HG02678 (cell line): ENCODE measurements around the gene PPP1R7.
"Not testable (repeated sequence)": the region's sequence is repeated elsewhere in the genome, so short reads cannot be mapped to it uniquely, and the experiment has no call there.

Experiments
- ATAC-seq: cut with Tn5 transposase; IDR thresholded peaks from one replicate; pipeline ENCODE4 v1.9.1; 2021; ENCODE audit warnings: mild to moderate bottlenecking, moderate library complexity; ENCODE audit not compliant: unreplicated experiment

PPP1R7 gene

GRCh38 chr2:241191081-241191480 lies 40.8 kb downstream of the PPP1R7 start:
- ATAC-seq = no peak

GRCh38 chr2:241193271-241193670 lies 43.0 kb downstream of the PPP1R7 start:
- ATAC-seq = no peak

GRCh38 chr2:241194811-241195210 lies 44.5 kb downstream of the PPP1R7 start:
- ATAC-seq = no peak

GRCh38 chr2:241195506-241196130 lies 45.4 kb downstream of the PPP1R7 start:
- no peak for ATAC-seq

GRCh38 chr2:241197246-241197645 lies 47.0 kb downstream of the PPP1R7 start:
- ATAC-seq = not testable (repeated sequence)

GRCh38 chr2:241197947-241198346 lies 47.7 kb downstream of the PPP1R7 start:
- ATAC-seq = no peak

GRCh38 chr2:241198381-241199279 lies 48.4 kb downstream of the PPP1R7 start:
- no peak for ATAC-seq

GRCh38 chr2:241199286-241199685 lies 49.0 kb downstream of the PPP1R7 start:
- ATAC-seq = no peak

GRCh38 chr2:241199897-241200821 lies 49.9 kb downstream of the PPP1R7 start:
- no peak for ATAC-seq

GRCh38 chr2:241200822-241201395 lies 50.6 kb downstream of the PPP1R7 start:
- no peak for ATAC-seq

- no peak for ATAC-seq
Observed at GRCh38 chr2:241201445-241202267, 51.4 kb downstream of the PPP1R7 start.

- no peak for ATAC-seq
Observed at GRCh38 chr2:241202268-241202585, 52.0 kb downstream of the PPP1R7 start.

GRCh38 chr2:241202681-241203080 lies 52.4 kb downstream of the PPP1R7 start:
- ATAC-seq = no peak

GRCh38 chr2:241203218-241204009 lies 53.1 kb downstream of the PPP1R7 start:
- no peak for ATAC-seq

- ATAC-seq = no peak
Observed at GRCh38 chr2:241204010-241204384, 53.7 kb downstream of the PPP1R7 start.

- ATAC-seq = no peak
Observed at GRCh38 chr2:241204490-241204889, 54.2 kb downstream of the PPP1R7 start.

GRCh38 chr2:241205086-241205485 lies 54.8 kb downstream of the PPP1R7 start:
- no peak for ATAC-seq

GRCh38 chr2:241207151-241207550 lies 56.9 kb downstream of the PPP1R7 start:
- no peak for ATAC-seq

GRCh38 chr2:241207641-241208040 lies 57.4 kb downstream of the PPP1R7 start:
- ATAC-seq = no peak
